ENCODE data around the gene CCDC81. TPM values are rescaled to one million over a fixed set of nuclear protein-coding genes. Genes with fewer than 3 reads are reported as not detected.

Gene CCDC81
- total RNA-seq, 1 donor from 2014 or later: 0.53 TPM

- DNase-seq (ENCODE audit: low read depth) (no peak), FAIRE-seq (no peak)
- TF ChIP-seq CTCF (IDR thresholded peaks at IDR 0.05; ENCODE audit: insufficient read depth, low read length, severe bottlenecking): no peak
Observed at GRCh38 chr11:86358720-86359119, 16.0 kb upstream of the CCDC81 start.

GRCh38 chr11:86360775-86361395 lies 13.8 kb upstream of the CCDC81 start:
- H3K4me3 ChIP-seq (ENCODE audit: low read depth, low read length): no peak overlapping the region
- no peaks in the 10 kb centered on the region for H3K36me3 ChIP-seq (ENCODE audit: control insufficient read depth, insufficient read depth, low read length)
- DNase-seq (ENCODE audit: low read depth) (peak; percentile 67), FAIRE-seq (no peak)
- peak; percentile 33 for TF ChIP-seq CTCF (IDR thresholded peaks at IDR 0.05; ENCODE audit: insufficient read depth, low read length, severe bottlenecking)
- no peaks in the 10 kb centered on the region for H3K27me3 ChIP-seq (ENCODE audit: control insufficient read depth, insufficient read depth, low read length)

More at GRCh38 chr11:86358720-86359119, 16.0 kb upstream of the CCDC81 start:
- H3K36me3 ChIP-seq (ENCODE audit: control insufficient read depth, insufficient read depth, low read length): no peaks in the 10 kb centered on the region
- no peak overlapping the region for H3K4me3 ChIP-seq (ENCODE audit: low read depth, low read length)
- no peaks in the 10 kb centered on the region for H3K27me3 ChIP-seq (ENCODE audit: control insufficient read depth, insufficient read depth, low read length)

- FAIRE-seq: no peak
Observed at GRCh38 chr11:86363424-86363823, 11.3 kb upstream of the CCDC81 start.

GRCh38 chr11:86365546-86365945 lies 9.1 kb upstream of the CCDC81 start:
- FAIRE-seq (no peak), DNase-seq (ENCODE audit: low read depth) (no peak)
- Histone ChIP-seq H3K4me3 (ENCODE audit: low read depth, low read length) (no peak overlapping the region), H3K27me3 (ENCODE audit: control insufficient read depth, insufficient read depth, low read length) (no peaks in the 10 kb centered on the region), H3K36me3 (ENCODE audit: control insufficient read depth, insufficient read depth, low read length) (no peaks in the 10 kb centered on the region)
- no peak for TF ChIP-seq CTCF (IDR thresholded peaks at IDR 0.05; ENCODE audit: insufficient read depth, low read length, severe bottlenecking)

More at GRCh38 chr11:86363424-86363823, 11.3 kb upstream of the CCDC81 start:
- Histone ChIP-seq H3K36me3 (ENCODE audit: control insufficient read depth, insufficient read depth, low read length) (no peaks in the 10 kb centered on the region), H3K27me3 (ENCODE audit: control insufficient read depth, insufficient read depth, low read length) (no peaks in the 10 kb centered on the region), H3K4me3 (ENCODE audit: low read depth, low read length) (no peak overlapping the region)
- DNase-seq (ENCODE audit: low read depth): no peak
- no peak for TF ChIP-seq CTCF (IDR thresholded peaks at IDR 0.05; ENCODE audit: insufficient read depth, low read length, severe bottlenecking)

- no peak for TF ChIP-seq CTCF (IDR thresholded peaks at IDR 0.05; ENCODE audit: insufficient read depth, low read length, severe bottlenecking)
- no peaks in the 10 kb centered on the region for H3K27me3 ChIP-seq (ENCODE audit: control insufficient read depth, insufficient read depth, low read length)
- H3K36me3 ChIP-seq (ENCODE audit: control insufficient read depth, insufficient read depth, low read length): no peaks in the 10 kb centered on the region
- H3K4me3 ChIP-seq (ENCODE audit: low read depth, low read length): no peak overlapping the region
- FAIRE-seq (no peak), DNase-seq (ENCODE audit: low read depth) (peak; percentile 33)
Observed at GRCh38 chr11:86369668-86370067, 5.0 kb upstream of the CCDC81 start.

GRCh38 chr11:86370171-86370570 lies 4.5 kb upstream of the CCDC81 start:
- H3K36me3 ChIP-seq (ENCODE audit: control insufficient read depth, insufficient read depth, low read length): no peaks in the 10 kb centered on the region
- no peak overlapping the region for H3K4me3 ChIP-seq (ENCODE audit: low read depth, low read length)
- FAIRE-seq (no peak), DNase-seq (ENCODE audit: low read depth) (no peak)
- no peak for TF ChIP-seq CTCF (IDR thresholded peaks at IDR 0.05; ENCODE audit: insufficient read depth, low read length, severe bottlenecking)
- H3K27me3 ChIP-seq (ENCODE audit: control insufficient read depth, insufficient read depth, low read length): no peaks in the 10 kb centered on the region
